ENCODE data around the gene SLC37A4. TPM values are rescaled to one million over a fixed set of nuclear protein-coding genes. Genes with fewer than 3 reads are reported as not detected.

The SLC37A4 gene
- polyA plus RNA-seq, 1 donor from 2014 or later = 23.5 TPM

GRCh38 chr11:119046489-119046888 is 15.8 kb upstream of the SLC37A4 start:
- peaks cover 5% of the 10 kb centered on the region for H3K36me3 ChIP-seq (ENCODE audit: insufficient read depth, low read length)
- no peaks in the 10 kb centered on the region for H4K20me1 ChIP-seq (ENCODE audit: insufficient read depth)
- no peak overlapping the region for H2AFZ ChIP-seq (ENCODE audit: low read depth, low read length)
- no peaks in the 10 kb centered on the region for H3K9me3 ChIP-seq (ENCODE audit: low read length)
- H3K4me3 ChIP-seq (ENCODE audit: low read length) = no peak overlapping the region
- no peaks in the 10 kb centered on the region for H3K9me2 ChIP-seq (ENCODE audit: insufficient read depth, low read length)
- H3K4me2 ChIP-seq (ENCODE audit: low read length) = no peak overlapping the region
- H3K9ac ChIP-seq (ENCODE audit: low read length) = no peak overlapping the region
- H3F3A ChIP-seq (ENCODE audit: insufficient read depth, low read length, poor library complexity, severe bottlenecking) = no peaks in the 10 kb centered on the region
- no peak for TF ChIP-seq SMC3 (conservative IDR thresholded peaks at IDR 0.05; ENCODE audit: poor library complexity)
- no peak for TF ChIP-seq RAD21 (conservative IDR thresholded peaks at IDR 0.05)
- no peak for TF ChIP-seq POLR2AphosphoS5 (IDR thresholded peaks at IDR 0.05)
- no peak for TF ChIP-seq CTCF (IDR thresholded peaks at IDR 0.05; ENCODE audit: poor library complexity, severe bottlenecking)
- no peak for TF ChIP-seq EZH2 (IDR thresholded peaks at IDR 0.05; ENCODE audit: borderline replicate concordance, insufficient read depth, low read length, poor library complexity, severe bottlenecking)
- TF ChIP-seq TAF1 (IDR thresholded peaks at IDR 0.05; ENCODE audit: low read depth) = no peak
- TF ChIP-seq EP300 (conservative IDR thresholded peaks at IDR 0.05; ENCODE audit: poor library complexity, severe bottlenecking) = no peak
- no peak for TF ChIP-seq REST (IDR thresholded peaks at IDR 0.05; ENCODE audit: borderline replicate concordance)
- no peak for TF ChIP-seq MXI1 (conservative IDR thresholded peaks at IDR 0.05; ENCODE audit: poor library complexity, severe bottlenecking)
- no peaks in the 10 kb centered on the region for H3K27me3 ChIP-seq (ENCODE audit: insufficient read depth, low read depth, low read length)
- no peak overlapping the region for H3K27ac ChIP-seq (ENCODE audit: low read length)
- no peaks in the 10 kb centered on the region for H3K79me2 ChIP-seq (replicated peaks; ENCODE audit: insufficient read depth, low read length)

- no peaks in the 10 kb centered on the region for H3K79me2 ChIP-seq (replicated peaks; ENCODE audit: insufficient read depth, low read length)
- H3K9me2 ChIP-seq (ENCODE audit: insufficient read depth, low read length) = no peaks in the 10 kb centered on the region
- H2AFZ ChIP-seq (ENCODE audit: low read depth, low read length) = no peak overlapping the region
- H3K36me3 ChIP-seq (ENCODE audit: insufficient read depth, low read length) = peaks cover 5% of the 10 kb centered on the region
- no peaks in the 10 kb centered on the region for H3F3A ChIP-seq (ENCODE audit: insufficient read depth, low read length, poor library complexity, severe bottlenecking)
- no peaks in the 10 kb centered on the region for H3K9me3 ChIP-seq (ENCODE audit: low read length)
- no peak overlapping the region for H3K9ac ChIP-seq (ENCODE audit: low read length)
- TF ChIP-seq POLR2AphosphoS5 (IDR thresholded peaks at IDR 0.05) = no peak
- TF ChIP-seq MXI1 (conservative IDR thresholded peaks at IDR 0.05; ENCODE audit: poor library complexity, severe bottlenecking) = no peak
- TF ChIP-seq TAF1 (IDR thresholded peaks at IDR 0.05; ENCODE audit: low read depth) = no peak
- no peak for TF ChIP-seq SMC3 (conservative IDR thresholded peaks at IDR 0.05; ENCODE audit: poor library complexity)
- TF ChIP-seq EP300 (conservative IDR thresholded peaks at IDR 0.05; ENCODE audit: poor library complexity, severe bottlenecking) = no peak
- no peak for TF ChIP-seq EZH2 (IDR thresholded peaks at IDR 0.05; ENCODE audit: borderline replicate concordance, insufficient read depth, low read length, poor library complexity, severe bottlenecking)
- no peak for TF ChIP-seq RAD21 (conservative IDR thresholded peaks at IDR 0.05)
- TF ChIP-seq CTCF (IDR thresholded peaks at IDR 0.05; ENCODE audit: poor library complexity, severe bottlenecking) = no peak
- no peak for TF ChIP-seq REST (IDR thresholded peaks at IDR 0.05; ENCODE audit: borderline replicate concordance)
- H3K27ac ChIP-seq (ENCODE audit: low read length) = no peak overlapping the region
- H3K4me3 ChIP-seq (ENCODE audit: low read length) = no peak overlapping the region
- H3K27me3 ChIP-seq (ENCODE audit: insufficient read depth, low read depth, low read length) = no peaks in the 10 kb centered on the region
- H4K20me1 ChIP-seq (ENCODE audit: insufficient read depth) = no peaks in the 10 kb centered on the region
- no peak overlapping the region for H3K4me2 ChIP-seq (ENCODE audit: low read length)
Measured at GRCh38 chr11:119044708-119045107, 14.0 kb upstream of the SLC37A4 start.

All from neural cell (in vitro differentiated cells).